ENCODE measurements around the gene STPG4. TPM values are rescaled to one million over a fixed set of nuclear protein-coding genes. Genes with fewer than 3 reads are reported as not detected.

Gene STPG4
- total and polyA plus RNA-seq, 2 experiments from 2014 or later = not detected

DNA sequence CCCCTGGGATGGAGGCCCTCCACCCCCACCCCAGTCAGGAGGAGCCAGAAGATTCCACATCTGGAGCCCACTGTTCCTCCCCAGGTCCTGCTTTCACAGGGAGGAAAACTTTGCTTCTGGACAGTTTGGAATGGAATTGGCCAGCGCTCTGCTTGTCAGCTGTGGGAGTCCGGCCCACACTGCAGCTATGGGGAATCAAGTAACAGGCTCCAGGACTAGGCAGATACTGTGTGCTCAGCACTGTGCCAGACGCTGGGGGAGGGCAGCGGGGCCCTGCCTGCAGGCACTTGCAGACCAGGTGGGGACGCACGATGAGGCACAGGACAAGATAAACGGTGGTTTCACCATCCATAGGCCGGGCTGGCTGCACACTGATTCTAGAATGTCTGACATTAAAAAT is 114.0 kb downstream of the STPG4 start:
- 0 out of 2 replicates have a peak, but pooled peaks cover 7% of the 10 kb centered on the region for H3K79me2 ChIP-seq (ENCODE audit: insufficient read depth)
- H3K9me2 ChIP-seq (ENCODE audit: insufficient read depth) = no peaks in the 10 kb centered on the region
- H3K4me3 ChIP-seq = no peak overlapping the region
- no peaks in the 10 kb centered on the region for H4K20me1 ChIP-seq (ENCODE audit: insufficient read depth)
- no peaks in the 10 kb centered on the region for H3K9me3 ChIP-seq (ENCODE audit: low read depth)
- peaks cover 35% of the 10 kb centered on the region for H3K4me1 ChIP-seq (ENCODE audit: insufficient read depth)
- H3K27ac ChIP-seq = peak overlapping the region; percentile 93
- peak overlapping the region; percentile 78 for H3K9ac ChIP-seq
- DNase-seq = no peak
- peaks cover 43% of the 10 kb centered on the region for H3F3A ChIP-seq (ENCODE audit: insufficient read depth)
- H3K27me3 ChIP-seq (replicated peaks; ENCODE audit: insufficient read depth) = no peaks in the 10 kb centered on the region
- TF ChIP-seq EZH2 (IDR thresholded peaks at IDR 0.05; ENCODE audit: insufficient read depth, poor library complexity, severe bottlenecking) (no peak), EZH2phosphoT487 (IDR thresholded peaks at IDR 0.05; ENCODE audit: insufficient read depth, low read depth) (no peak)
- peaks cover 14% of the 10 kb centered on the region; the same call in 1 of the 2 replicates for H3K36me3 ChIP-seq (ENCODE audit: low read depth)
- 40 to 50% methylated on average over 8 of the region's 8 CpGs for WGBS, 2 experiments (ENCODE audit: low coverage in 1 of 2, low lambda C conversion rate in 2 of 2, missing lambda C conversion rate in 2 of 2)
- no peak overlapping the region for H2AFZ ChIP-seq
- in situ Hi-C loops (cut with MboI) = no loop called here
- no peak overlapping the region for H3K4me2 ChIP-seq (ENCODE audit: unreplicated experiment)

DNA sequence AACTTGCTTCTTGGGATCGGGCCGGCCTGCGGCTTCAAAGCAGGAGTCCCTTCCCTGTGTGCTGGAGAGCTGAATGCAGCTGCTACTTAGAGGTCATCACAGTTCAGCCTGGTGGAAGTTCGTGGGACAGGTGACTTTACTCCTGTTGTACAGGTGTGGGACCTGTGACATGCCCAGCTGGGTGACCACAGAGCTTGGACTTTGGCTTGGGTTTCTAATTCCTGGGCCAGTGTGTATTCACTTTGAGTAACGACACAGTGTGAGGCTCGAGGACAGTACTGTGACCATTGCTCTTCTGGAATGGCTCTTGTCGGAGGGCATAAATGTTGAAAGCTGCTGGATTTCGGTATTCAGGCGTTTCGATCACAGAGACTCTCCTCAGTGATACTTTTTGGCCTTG is 114.5 kb downstream of the STPG4 start:
- WGBS, 2 experiments (ENCODE audit: low coverage in 1 of 2, low lambda C conversion rate in 2 of 2, missing lambda C conversion rate in 2 of 2) = 57 to 62% methylated on average over 10 of the region's 10 CpGs
- in situ Hi-C loops (cut with MboI) = no loop called here
- H3K4me2 ChIP-seq (ENCODE audit: unreplicated experiment) = no peak overlapping the region
- H3K79me2 ChIP-seq (ENCODE audit: insufficient read depth) = 0 out of 2 replicates have a peak, but pooled peaks cover 7% of the 10 kb centered on the region
- no peak overlapping the region for H3K4me3 ChIP-seq
- peaks cover 35% of the 10 kb centered on the region for H3K4me1 ChIP-seq (ENCODE audit: insufficient read depth)
- DNase-seq = no peak
- H4K20me1 ChIP-seq (ENCODE audit: insufficient read depth) = no peaks in the 10 kb centered on the region
- TF ChIP-seq EZH2 (IDR thresholded peaks at IDR 0.05; ENCODE audit: insufficient read depth, poor library complexity, severe bottlenecking) = no peak
- no peak for TF ChIP-seq EZH2phosphoT487 (IDR thresholded peaks at IDR 0.05; ENCODE audit: insufficient read depth, low read depth)
- H3K27me3 ChIP-seq (replicated peaks; ENCODE audit: insufficient read depth) = no peaks in the 10 kb centered on the region
- peaks cover 46% of the 10 kb centered on the region for H3F3A ChIP-seq (ENCODE audit: insufficient read depth)
- H3K9me2 ChIP-seq (ENCODE audit: insufficient read depth) = no peaks in the 10 kb centered on the region
- H3K36me3 ChIP-seq (ENCODE audit: low read depth) = peaks cover 14% of the 10 kb centered on the region; the same call in 1 of the 2 replicates
- H3K9me3 ChIP-seq (ENCODE audit: low read depth) = no peaks in the 10 kb centered on the region
- peak overlapping the region; percentile 93 for H3K27ac ChIP-seq
- peak overlapping the region; percentile 78 for H3K9ac ChIP-seq
- H2AFZ ChIP-seq = no peak overlapping the region

DNA sequence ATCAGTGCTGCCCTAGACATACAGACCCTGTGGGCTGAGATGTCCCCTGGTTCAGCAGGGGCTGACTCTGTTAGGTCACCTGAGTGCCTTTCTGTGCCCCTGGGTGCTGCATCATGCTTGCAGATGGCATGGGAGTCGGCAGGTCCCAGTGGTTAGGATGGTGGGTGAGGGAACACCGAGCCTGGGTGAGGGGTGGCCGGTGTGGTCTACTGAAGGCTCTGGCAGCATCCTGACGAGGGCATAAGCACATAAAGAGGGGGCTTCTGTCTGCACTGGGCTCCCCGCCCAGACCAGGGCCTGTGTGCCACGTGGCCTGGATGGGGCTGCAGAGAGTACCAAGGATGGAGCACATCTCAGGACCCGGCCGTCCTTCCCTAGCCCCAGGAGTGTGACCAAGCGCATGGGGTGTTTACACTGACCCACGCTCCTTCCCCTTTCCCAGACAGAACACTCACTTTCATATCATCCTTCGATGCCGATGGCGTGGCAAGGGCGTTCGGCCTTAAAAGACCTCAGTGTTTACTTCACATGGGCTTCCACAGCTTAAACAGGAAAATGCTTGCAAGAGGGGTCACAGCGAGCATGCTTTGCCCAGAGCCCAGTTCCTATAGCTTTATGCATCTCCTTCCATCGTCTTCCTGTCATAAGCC is 115.1 kb downstream of the STPG4 start:
- Histone ChIP-seq H3K27me3 (replicated peaks; ENCODE audit: insufficient read depth) (no peaks in the 10 kb centered on the region), H3K9ac (no peak overlapping the region), H4K20me1 (ENCODE audit: insufficient read depth) (no peaks in the 10 kb centered on the region), H3K79me2 (ENCODE audit: insufficient read depth) (0 out of 2 replicates have a peak, but pooled peaks cover 7% of the 10 kb centered on the region), H3F3A (ENCODE audit: insufficient read depth) (peaks cover 52% of the 10 kb centered on the region), H3K4me2 (ENCODE audit: unreplicated experiment) (no peak overlapping the region), H3K9me3 (ENCODE audit: low read depth) (no peaks in the 10 kb centered on the region), H3K36me3 (ENCODE audit: low read depth) (peaks cover 18% of the 10 kb centered on the region; the same call in 1 of the 2 replicates), H2AFZ (no peak overlapping the region), H3K9me2 (ENCODE audit: insufficient read depth) (no peaks in the 10 kb centered on the region), H3K4me1 (ENCODE audit: insufficient read depth) (peaks cover 39% of the 10 kb centered on the region), H3K27ac (peak overlapping the region; percentile 93; the same call in 1 of the 2 replicates), H3K4me3 (no peak overlapping the region)
- no peak for DNase-seq
- TF ChIP-seq EZH2phosphoT487 (IDR thresholded peaks at IDR 0.05; ENCODE audit: insufficient read depth, low read depth) = no peak
- TF ChIP-seq EZH2 (IDR thresholded peaks at IDR 0.05; ENCODE audit: insufficient read depth, poor library complexity, severe bottlenecking) = no peak
- 91 to 92% methylated on average over 16 to 17 of the region's 17 CpGs for WGBS, 2 experiments (ENCODE audit: low coverage in 1 of 2, low lambda C conversion rate in 2 of 2, missing lambda C conversion rate in 2 of 2)
- in situ Hi-C loops (cut with MboI) = no loop called here

DNA sequence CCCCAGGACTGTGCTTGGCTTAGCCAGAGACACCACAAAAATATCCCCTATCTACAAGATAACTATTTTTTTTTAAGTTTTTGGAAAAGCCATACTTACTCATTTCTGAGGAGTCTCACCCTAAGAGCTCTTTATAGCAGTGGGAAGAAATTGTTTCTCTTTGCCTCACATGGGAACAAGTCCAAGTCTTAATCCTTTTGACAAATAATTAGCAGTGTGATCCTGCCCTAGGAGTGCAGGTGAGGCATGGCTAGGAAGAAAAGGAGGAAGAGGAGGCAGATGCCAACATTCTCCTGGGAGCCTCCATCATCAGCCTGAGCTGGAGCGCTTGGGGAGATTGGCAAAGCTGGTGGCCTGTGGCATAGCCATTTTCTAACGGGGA is 115.6 kb downstream of the STPG4 start:
- no peak for DNase-seq
- TF ChIP-seq EZH2phosphoT487 (IDR thresholded peaks at IDR 0.05; ENCODE audit: insufficient read depth, low read depth) = no peak
- no peak for TF ChIP-seq EZH2 (IDR thresholded peaks at IDR 0.05; ENCODE audit: insufficient read depth, poor library complexity, severe bottlenecking)
- H3K4me3 ChIP-seq = no peak overlapping the region
- H3K4me2 ChIP-seq (ENCODE audit: unreplicated experiment) = no peak overlapping the region
- WGBS, 2 experiments (ENCODE audit: low coverage in 1 of 2, low lambda C conversion rate in 2 of 2, missing lambda C conversion rate in 2 of 2) = 94 to 100% methylated on average over 2 of the region's 2 CpGs
- H3K27ac ChIP-seq = no peak overlapping the region
- no peaks in the 10 kb centered on the region for H3K9me3 ChIP-seq (ENCODE audit: low read depth)
- no peaks in the 10 kb centered on the region for H3K9me2 ChIP-seq (ENCODE audit: insufficient read depth)
- H3K9ac ChIP-seq = no peak overlapping the region
- H3K27me3 ChIP-seq (replicated peaks; ENCODE audit: insufficient read depth) = no peaks in the 10 kb centered on the region
- in situ Hi-C loops (cut with MboI) = no loop called here
- H3K36me3 ChIP-seq (ENCODE audit: low read depth) = peaks cover 22% of the 10 kb centered on the region; the same call in 1 of the 2 replicates
- peaks cover 53% of the 10 kb centered on the region for H3F3A ChIP-seq (ENCODE audit: insufficient read depth)
- H3K79me2 ChIP-seq (ENCODE audit: insufficient read depth) = 0 out of 2 replicates have a peak, but pooled peaks cover 7% of the 10 kb centered on the region
- H4K20me1 ChIP-seq (ENCODE audit: insufficient read depth) = no peaks in the 10 kb centered on the region
- H3K4me1 ChIP-seq (ENCODE audit: insufficient read depth) = peaks cover 45% of the 10 kb centered on the region
- no peak overlapping the region for H2AFZ ChIP-seq

All from GM23248 (cell line).